ENCODE data around the gene ELMO1.

DNA sequence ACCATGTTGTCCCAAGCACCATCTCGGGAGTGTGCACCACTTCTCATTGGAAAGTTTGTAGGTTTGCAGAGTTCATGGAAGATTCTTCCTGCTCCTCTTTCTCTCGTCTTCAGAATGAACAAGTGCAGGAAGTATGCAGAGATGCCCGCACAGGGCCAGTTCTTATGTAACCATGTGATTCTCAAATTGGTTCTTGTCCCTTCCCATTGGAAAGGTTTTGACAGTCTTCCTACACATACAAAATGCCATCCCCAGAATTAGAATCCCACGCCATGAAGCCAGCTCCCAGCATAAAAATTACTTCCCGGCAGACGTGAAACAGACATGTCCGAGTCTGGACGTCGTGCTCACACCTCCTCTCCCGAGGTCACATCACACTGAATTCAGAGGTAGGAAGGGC lies 251.6 kb downstream of the ELMO1 start:
- TF ChIP-seq, protein P1, sequence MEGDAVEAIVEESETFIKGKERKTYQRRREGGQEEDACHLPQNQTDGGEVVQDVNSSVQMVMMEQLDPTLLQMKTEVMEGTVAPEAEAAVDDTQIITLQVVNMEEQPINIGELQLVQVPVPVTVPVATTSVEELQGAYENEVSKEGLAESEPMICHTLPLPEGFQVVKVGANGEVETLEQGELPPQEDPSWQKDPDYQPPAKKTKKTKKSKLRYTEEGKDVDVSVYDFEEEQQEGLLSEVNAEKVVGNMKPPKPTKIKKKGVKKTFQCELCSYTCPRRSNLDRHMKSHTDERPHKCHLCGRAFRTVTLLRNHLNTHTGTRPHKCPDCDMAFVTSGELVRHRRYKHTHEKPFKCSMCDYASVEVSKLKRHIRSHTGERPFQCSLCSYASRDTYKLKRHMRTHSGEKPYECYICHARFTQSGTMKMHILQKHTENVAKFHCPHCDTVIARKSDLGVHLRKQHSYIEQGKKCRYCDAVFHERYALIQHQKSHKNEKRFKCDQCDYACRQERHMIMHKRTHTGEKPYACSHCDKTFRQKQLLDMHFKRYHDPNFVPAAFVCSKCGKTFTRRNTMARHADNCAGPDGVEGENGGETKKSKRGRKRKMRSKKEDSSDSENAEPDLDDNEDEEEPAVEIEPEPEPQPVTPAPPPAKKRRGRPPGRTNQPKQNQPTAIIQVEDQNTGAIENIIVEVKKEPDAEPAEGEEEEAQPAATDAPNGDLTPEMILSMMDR (IDR thresholded peaks at IDR 0.05): no peak
- no peak for TF ChIP-seq POLR2A (IDR thresholded peaks at IDR 0.05)
- TF ChIP-seq POLR2AphosphoS5 (IDR thresholded peaks at IDR 0.05): no peak

All from transverse colon (tissue), 4 donors.